Caco-2 (cell line): ENCODE data around the gene C5AR1. TPM values are rescaled to one million over a fixed set of nuclear protein-coding genes. Genes with fewer than 3 reads are reported as not detected.

Experiments used
- BruUV-seq: library from RNA; stranded (reverse); fragments of 400-500 nt; replicated peaks from 2 replicates; lab custom pipeline; 2021; lab: Mats Ljungman, UMichigan
- CTCF ChIA-PET: fragments of 300-600 bp; sonication (Branson Sonifier 250); formaldehyde crosslinking; loops from one replicate; lab custom pipeline; 2022; ENCODE audit warnings: antibody characterized with exemption; lab: Charles Lee
- POLR2A ChIA-PET: fragments of 300-600 bp; sonication (Branson Sonifier 250); formaldehyde crosslinking; loops from one replicate; lab custom pipeline; 2022; ENCODE audit warnings: antibody characterized with exemption; lab: Charles Lee
- DNase-seq, 2 experiments: peaks; one replicate each; pipeline versions ENCODE4 v3.0.0 to v3.0.0-alpha.2; 2020 to 2022
- H3K27me3 ChIP-seq: replicated peaks from 2 replicates; pipeline ENCODE4 v1.6.0; 2011; ENCODE audit warnings: low read length; ENCODE audit not compliant: control insufficient read depth, insufficient read depth
- H3K36me3 ChIP-seq: 2 replicates; pipeline ENCODE4 v1.5.1; 2011; ENCODE audit warnings: low read length; ENCODE audit not compliant: control insufficient read depth, insufficient read depth
- H3K4me1 ChIP-seq: fragments of 250-450 bp; sonication (Bioruptor Pico); 2 replicates; pipeline ENCODE4 v1.5.1; 2020; ENCODE audit warnings: mild to moderate bottlenecking
- H3K4me3 ChIP-seq: 2 replicates; pipeline ENCODE4 v1.5.1; 2011; ENCODE audit warnings: low read depth, mild to moderate bottlenecking, control low read depth, low read length
- H3K9me3 ChIP-seq: fragments of 250-450 bp; sonication (Bioruptor Pico); 2 replicates; pipeline ENCODE4 v1.5.1; 2020; ENCODE audit warnings: mild to moderate bottlenecking, moderate library complexity
- H3K27ac Mint-ChIP-seq: one replicate; pipeline ENCODE4 v1.8.0; 2022; ENCODE audit warnings: mixed read lengths; ENCODE audit not compliant: unreplicated experiment
- H3K27me3 Mint-ChIP-seq: one replicate; pipeline ENCODE4 v1.8.0; 2022; ENCODE audit warnings: mixed read lengths; ENCODE audit not compliant: insufficient read depth, unreplicated experiment
- H3K36me3 Mint-ChIP-seq: one replicate; pipeline ENCODE4 v1.8.0; 2022; ENCODE audit warnings: mild to moderate bottlenecking, mixed read lengths; ENCODE audit not compliant: insufficient read depth, unreplicated experiment
- H3K4me1 Mint-ChIP-seq: one replicate; pipeline ENCODE4 v1.8.0; 2022; ENCODE audit warnings: low read depth, mixed read lengths; ENCODE audit not compliant: unreplicated experiment
- H3K4me3 Mint-ChIP-seq: one replicate; pipeline ENCODE4 v1.8.0; 2022; ENCODE audit warnings: mild to moderate bottlenecking, moderate library complexity, mixed read lengths; ENCODE audit not compliant: unreplicated experiment
- H3K9me3 Mint-ChIP-seq: one replicate; pipeline ENCODE4 v1.8.0; 2022; ENCODE audit warnings: mixed read lengths; ENCODE audit not compliant: unreplicated experiment
- CTCF ChIP-seq, 2 experiments: fragments of 200-600 bp in 1 of 2; IDR thresholded peaks; 1 replicate in 1 of 2; 2 replicates in 1 of 2; pipeline versions ENCODE4 v1.5.1 to v1.8.0; 2011 to 2022; ENCODE audit warnings: antibody characterized with exemption in 1 of 2, control low read depth in 1 of 2, inconsistent platforms in 1 of 2, low read depth in 1 of 2, low read length in 1 of 2, mild to moderate bottlenecking in 1 of 2, moderate library complexity in 1 of 2; ENCODE audit not compliant: insufficient read depth in 1 of 2, severe bottlenecking in 1 of 2, unreplicated experiment in 1 of 2
- intact Hi-C: fragments of 100-400 bp; cut with micrococcal nuclease; formaldehyde crosslinking; loops from one replicate; pipeline ENCODE4 v1.10.0; 2022; ENCODE audit not compliant: unreplicated experiment
- total RNA-seq: library from RNA; stranded (reverse); gene quantifications from 2 replicates; pipeline ENCODE4 v1.2.3, GENCODE V29; 2022

Gene C5AR1
- total RNA-seq, 1 experiment from 2014 or later: 0.48 TPM

DNA sequence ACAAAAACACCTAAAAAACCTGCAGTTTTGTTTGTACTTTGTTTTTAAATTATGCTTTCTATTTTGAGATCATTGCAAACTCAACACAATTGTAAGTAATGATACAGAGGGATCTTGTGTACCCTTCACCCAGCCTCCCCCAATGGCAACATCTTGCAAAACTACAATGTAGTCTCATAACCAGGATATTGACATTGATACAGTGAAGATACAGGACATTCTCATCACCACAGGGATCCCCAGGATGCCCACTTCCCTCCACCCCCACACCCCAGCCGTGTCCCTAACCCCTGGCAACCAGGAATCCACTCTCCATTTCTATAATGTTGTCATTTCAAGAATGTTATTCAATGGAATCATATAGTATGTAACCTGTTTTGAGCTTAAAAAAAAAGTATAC is 12.0 kb downstream of the C5AR1 start:
- Mint-ChIP-seq H3K27me3 (peaks cover 3% of the 10 kb centered on the region), H3K9me3 (peaks cover 9% of the 10 kb centered on the region)
- CTCF ChIA-PET: no interaction called here

DNA sequence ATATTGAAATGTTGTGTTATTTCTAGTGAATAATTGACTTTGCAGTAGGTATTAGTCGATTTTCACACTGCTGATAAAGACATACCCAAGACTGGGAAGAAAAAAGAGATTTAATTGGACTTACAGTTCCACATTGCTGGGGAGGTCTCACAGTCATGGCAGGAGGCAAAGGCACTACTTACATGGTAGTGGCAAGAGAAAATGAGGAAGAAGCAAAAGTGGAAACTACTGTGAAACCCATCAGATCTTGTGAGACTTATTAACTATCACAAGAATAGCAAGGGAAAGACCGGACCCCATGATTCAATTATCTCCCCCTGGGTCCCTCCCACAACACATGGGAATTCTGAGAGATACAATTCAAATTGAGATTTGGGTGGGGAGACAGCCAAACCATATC is 12.4 kb downstream of the C5AR1 start:
- TF ChIP-seq CTCF (IDR thresholded peaks at IDR 0.05; ENCODE audit: insufficient read depth in 1 of 2, low read depth in 1 of 2, low read length in 1 of 2, severe bottlenecking in 1 of 2, unreplicated experiment in 1 of 2): no peak
- no TSS peak for BruUV-seq
- no peak overlapping the region for H3K27ac Mint-ChIP-seq
- no peaks in the 10 kb centered on the region for H3K4me1 Mint-ChIP-seq
- H3K27me3 ChIP-seq: no peaks in the 10 kb centered on the region
- no peak for DNase-seq
- CTCF ChIA-PET: no interaction called here
- no peaks in the 10 kb centered on the region for H3K36me3 Mint-ChIP-seq
- peaks cover 3% of the 10 kb centered on the region for H3K27me3 Mint-ChIP-seq
- H3K36me3 ChIP-seq: no peaks in the 10 kb centered on the region
- H3K9me3 ChIP-seq: peaks cover 5% of the 10 kb centered on the region; the same call in 1 of the 2 replicates
- H3K4me3 ChIP-seq: no peak overlapping the region
- no peaks in the 10 kb centered on the region for H3K4me1 ChIP-seq
- POLR2A ChIA-PET: no interaction called here
- peaks cover 9% of the 10 kb centered on the region for H3K9me3 Mint-ChIP-seq
- H3K4me3 Mint-ChIP-seq: no peak overlapping the region
- intact Hi-C loops: no loop called here

More for the DNA sequence above, 12.0 kb downstream of the C5AR1 start:
- Mint-ChIP-seq H3K27ac (no peak overlapping the region), H3K36me3 (no peaks in the 10 kb centered on the region), H3K4me1 (no peaks in the 10 kb centered on the region), H3K4me3 (no peak overlapping the region)
- peaks cover 5% of the 10 kb centered on the region; the same call in 1 of the 2 replicates for H3K9me3 ChIP-seq
- H3K27me3 ChIP-seq: no peaks in the 10 kb centered on the region
- no peaks in the 10 kb centered on the region for H3K36me3 ChIP-seq
- DNase-seq: no peak
- TF ChIP-seq CTCF (IDR thresholded peaks at IDR 0.05; ENCODE audit: insufficient read depth in 1 of 2, low read depth in 1 of 2, low read length in 1 of 2, severe bottlenecking in 1 of 2, unreplicated experiment in 1 of 2): no peak
- BruUV-seq: no TSS peak
- no peaks in the 10 kb centered on the region for H3K4me1 ChIP-seq
- POLR2A ChIA-PET: no interaction called here
- intact Hi-C loops: no loop called here
- no peak overlapping the region for H3K4me3 ChIP-seq

DNA sequence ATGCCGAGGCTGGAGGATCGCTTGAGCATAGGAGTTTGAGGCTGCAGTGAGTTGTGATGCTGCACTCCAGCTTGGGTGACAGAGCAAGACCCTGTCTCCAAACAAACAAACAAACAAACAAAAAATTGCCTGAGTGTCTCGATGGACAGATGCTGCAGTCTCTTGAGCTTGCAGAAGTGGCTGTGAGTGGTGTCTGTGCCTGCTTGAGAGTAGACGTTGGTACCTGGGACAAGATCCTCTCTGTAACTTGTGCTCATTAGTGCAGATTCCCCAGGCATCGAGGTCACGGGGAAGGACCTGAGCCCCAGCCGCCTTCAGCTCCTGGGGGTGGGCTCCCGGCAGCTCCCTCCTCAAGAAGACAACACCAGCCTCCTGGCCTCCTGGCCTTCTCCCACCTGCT is 13.7 kb downstream of the C5AR1 start:
- CTCF ChIA-PET: interaction anchor here (0.6 kb wide), 1 partner anchor 26 kb away, joined by 4 read pairs; no protein-coding TSS in a partner anchor
- peaks cover 5% of the 10 kb centered on the region; the same call in 1 of the 2 replicates for H3K9me3 ChIP-seq
- BruUV-seq: no TSS peak
- intact Hi-C loops: no loop called here
- Mint-ChIP-seq H3K27me3 (peaks cover 3% of the 10 kb centered on the region), H3K4me3 (no peak overlapping the region), H3K9me3 (peaks cover 9% of the 10 kb centered on the region), H3K27ac (no peak overlapping the region), H3K4me1 (no peaks in the 10 kb centered on the region), H3K36me3 (no peaks in the 10 kb centered on the region)
- no peak for TF ChIP-seq CTCF (IDR thresholded peaks at IDR 0.05; ENCODE audit: insufficient read depth in 1 of 2, low read depth in 1 of 2, low read length in 1 of 2, severe bottlenecking in 1 of 2, unreplicated experiment in 1 of 2)
- no peaks in the 10 kb centered on the region for H3K4me1 ChIP-seq
- no peaks in the 10 kb centered on the region for H3K36me3 ChIP-seq
- no peaks in the 10 kb centered on the region for H3K27me3 ChIP-seq
- no peak overlapping the region for H3K4me3 ChIP-seq
- POLR2A ChIA-PET: no interaction called here
- no peak for DNase-seq
